Naive B cell (primary cell): Measurements from ENCODE around the gene CDHR5. TPM values are rescaled to one million over a fixed set of nuclear protein-coding genes. Genes with fewer than 3 reads are reported as not detected.
A peak's percentile ranks its signal among the peaks of the same experiment; 100 is the strongest.

ENCODE experiments used
- ATAC-seq, 2 donors: fragments of 150-1000 bp; cut with Tn5 transposase; 2 replicates each; pipeline ENCODE4 v1.10.0; 2021; ENCODE audit warnings: low read depth in 2 of 2, mild to moderate bottlenecking in 2 of 2, moderate library complexity in 2 of 2
- DNase-seq: peaks from one replicate; pipeline ENCODE4 v3.0.0; 2022
- H3K27ac Mint-ChIP-seq, 6 donors: one replicate each; pipeline ENCODE4 v1.8.0; 2020 to 2022; ENCODE audit warnings: mild to moderate bottlenecking in 6 of 6, mixed read lengths in 6 of 6, moderate library complexity in 5 of 6, inconsistent platforms in 2 of 6
- H3K27me3 Mint-ChIP-seq, 3 donors: one replicate each; pipeline ENCODE4 v1.8.0; 2021 to 2022; ENCODE audit warnings: mixed read lengths in 3 of 3, mild to moderate bottlenecking in 1 of 3
- H3K36me3 Mint-ChIP-seq, 2 donors: one replicate each; pipeline ENCODE4 v1.8.0; 2020 to 2022; ENCODE audit warnings: mixed read lengths in 2 of 2, inconsistent platforms in 1 of 2, mild to moderate bottlenecking in 1 of 2
- H3K4me1 Mint-ChIP-seq, 3 donors: one replicate each; pipeline ENCODE4 v1.8.0; 2020 to 2022; ENCODE audit warnings: mixed read lengths in 3 of 3, inconsistent platforms in 1 of 3, mild to moderate bottlenecking in 1 of 3, moderate library complexity in 1 of 3
- H3K4me3 Mint-ChIP-seq, 8 donors: one replicate each; pipeline ENCODE4 v1.8.0; 2020 to 2022; ENCODE audit warnings: mild to moderate bottlenecking in 8 of 8, mixed read lengths in 8 of 8, moderate library complexity in 8 of 8, inconsistent platforms in 2 of 8
- H3K9me3 Mint-ChIP-seq, 7 donors: one replicate each; pipeline ENCODE4 v1.8.0; 2020 to 2022; ENCODE audit warnings: mixed read lengths in 7 of 7, mild to moderate bottlenecking in 5 of 7, inconsistent platforms in 2 of 7, moderate library complexity in 1 of 7
- polyA plus RNA-seq, 6 donors: library from polyadenylated mRNA; unstranded; fragments of 300-500 nt; fragmentation: Illumina TruSeq; gene quantifications; one replicate each; pipeline ENCODE4 v1.2.3, GENCODE V29; 2021; ENCODE audit warnings: low read depth in 6 of 6

Gene CDHR5
- polyA plus RNA-seq, 6 donors from 2014 or later = not detected

GRCh38 chr11:592918-593317 lies 31.8 kb downstream of the CDHR5 start:
- H3K9me3 Mint-ChIP-seq = no peaks in the 10 kb centered on the region
- peaks cover 10 to 21% of the 10 kb centered on the region in 2 donors for H3K36me3 Mint-ChIP-seq
- H3K27me3 Mint-ChIP-seq = no peaks in the 10 kb centered on the region
- peaks cover 2 to 6% (median 4%) of the 10 kb centered on the region in 3 donors for H3K4me1 Mint-ChIP-seq
- H3K4me3 Mint-ChIP-seq = peak overlapping the region in 1 of 8 donors; percentile 56
- H3K27ac Mint-ChIP-seq = peak overlapping the region in 1 of 6 donors; percentile 34
- DNase-seq (no peak), ATAC-seq (no peak)

GRCh38 chr11:592501-592900 lies 32.3 kb downstream of the CDHR5 start:
- H3K36me3 Mint-ChIP-seq = peaks cover 10 to 21% of the 10 kb centered on the region in 2 donors
- H3K27ac Mint-ChIP-seq = no peak overlapping the region
- DNase-seq (no peak), ATAC-seq (no peak)
- H3K9me3 Mint-ChIP-seq = no peaks in the 10 kb centered on the region
- H3K4me3 Mint-ChIP-seq = no peak overlapping the region
- H3K27me3 Mint-ChIP-seq = no peaks in the 10 kb centered on the region
- peaks cover 2 to 6% (median 4%) of the 10 kb centered on the region in 3 donors for H3K4me1 Mint-ChIP-seq

GRCh38 chr11:590997-591396 lies 33.8 kb downstream of the CDHR5 start:
- no peak for DNase-seq
- H3K36me3 Mint-ChIP-seq = peaks cover 10 to 15% of the 10 kb centered on the region in 2 donors

GRCh38 chr11:589798-590197 lies 35.0 kb downstream of the CDHR5 start:
- Mint-ChIP-seq H3K4me3 (no peak overlapping the region), H3K9me3 (no peaks in the 10 kb centered on the region), H3K27ac (no peak overlapping the region), H3K4me1 (peaks cover 0 to 4% (median 2%) of the 10 kb centered on the region in 3 donors), H3K36me3 (peaks cover 10 to 15% of the 10 kb centered on the region in 2 donors), H3K27me3 (no peaks in the 10 kb centered on the region)
- DNase-seq (no peak), ATAC-seq (no peak)

More at GRCh38 chr11:590997-591396, 33.8 kb downstream of the CDHR5 start:
- H3K4me3 Mint-ChIP-seq = no peak overlapping the region
- H3K27ac Mint-ChIP-seq = no peak overlapping the region
- no peaks in the 10 kb centered on the region for H3K27me3 Mint-ChIP-seq
- ATAC-seq = no peak
- H3K9me3 Mint-ChIP-seq = no peaks in the 10 kb centered on the region
- peaks cover 0 to 4% (median 2%) of the 10 kb centered on the region in 3 donors for H3K4me1 Mint-ChIP-seq

- H3K27me3 Mint-ChIP-seq = no peaks in the 10 kb centered on the region
- no peak overlapping the region for H3K4me3 Mint-ChIP-seq
- no peak overlapping the region for H3K27ac Mint-ChIP-seq
- peaks cover 10% of the 10 kb centered on the region in 2 donors for H3K36me3 Mint-ChIP-seq
- ATAC-seq = peak; percentile 46 to 50
- no peaks in the 10 kb centered on the region for H3K9me3 Mint-ChIP-seq
- peaks cover 0 to 4% (median 2%) of the 10 kb centered on the region in 3 donors for H3K4me1 Mint-ChIP-seq
- no peak for DNase-seq
These were observed 36.8 kb downstream of the CDHR5 start for GRCh38 chr11:587978-588380.

GRCh38 chr11:587546-587945 lies 37.2 kb downstream of the CDHR5 start:
- no peak for ATAC-seq
- H3K27ac Mint-ChIP-seq = peak overlapping the region in 1 of 6 donors; percentile 51

GRCh38 chr11:586376-587316 lies 38.1 kb downstream of the CDHR5 start:
- Mint-ChIP-seq H3K4me3 (peak overlapping the region in 1 of 8 donors; percentile 5), H3K27ac (peak overlapping the region in 1 of 6 donors; percentile 41), H3K27me3 (no peaks in the 10 kb centered on the region), H3K36me3 (peaks cover 0 to 6% of the 10 kb centered on the region in 2 donors), H3K4me1 (peaks cover 3 to 8% (median 8%) of the 10 kb centered on the region in 3 donors), H3K9me3 (no peaks in the 10 kb centered on the region)
- no peak for ATAC-seq
- DNase-seq = no peak

More at GRCh38 chr11:587546-587945, 37.2 kb downstream of the CDHR5 start:
- no peaks in the 10 kb centered on the region for H3K9me3 Mint-ChIP-seq
- DNase-seq = no peak
- peaks cover 6 to 10% of the 10 kb centered on the region in 2 donors for H3K36me3 Mint-ChIP-seq
- peaks cover 0 to 4% (median 2%) of the 10 kb centered on the region in 3 donors for H3K4me1 Mint-ChIP-seq
- H3K4me3 Mint-ChIP-seq = peak overlapping the region in 1 of 8 donors; percentile 32
- H3K27me3 Mint-ChIP-seq = no peaks in the 10 kb centered on the region

- no peak overlapping the region for H3K27ac Mint-ChIP-seq
- H3K36me3 Mint-ChIP-seq = peaks cover 0 to 3% of the 10 kb centered on the region in 2 donors
- H3K9me3 Mint-ChIP-seq = no peaks in the 10 kb centered on the region
- H3K27me3 Mint-ChIP-seq = no peaks in the 10 kb centered on the region
- H3K4me3 Mint-ChIP-seq = no peak overlapping the region
- peaks cover 13 to 27% (median 24%) of the 10 kb centered on the region in 3 donors for H3K4me1 Mint-ChIP-seq
- ATAC-seq = no peak
- no peak for DNase-seq
These were observed 40.5 kb downstream of the CDHR5 start for GRCh38 chr11:584287-584686.

GRCh38 chr11:581752-582151 lies 43.0 kb downstream of the CDHR5 start:
- no peak for DNase-seq
- H3K4me1 Mint-ChIP-seq = peaks cover 13 to 46% (median 40%) of the 10 kb centered on the region in 3 donors
- H3K27me3 Mint-ChIP-seq = no peaks in the 10 kb centered on the region
- no peaks in the 10 kb centered on the region for H3K36me3 Mint-ChIP-seq
- peak overlapping the region in 2 of 6 donors; percentile 66 to 67 for H3K27ac Mint-ChIP-seq
- H3K4me3 Mint-ChIP-seq = no peak overlapping the region
- no peaks in the 10 kb centered on the region for H3K9me3 Mint-ChIP-seq
- no peak for ATAC-seq

- Mint-ChIP-seq H3K9me3 (no peaks in the 10 kb centered on the region), H3K27ac (no peak overlapping the region), H3K4me3 (peak overlapping the region in 2 of 8 donors; percentile 33 to 55), H3K4me1 (peaks cover 13 to 46% (median 40%) of the 10 kb centered on the region in 3 donors), H3K27me3 (no peaks in the 10 kb centered on the region), H3K36me3 (no peaks in the 10 kb centered on the region)
- DNase-seq (no peak), ATAC-seq (no peak)
These were observed 43.4 kb downstream of the CDHR5 start for GRCh38 chr11:581342-581741.

GRCh38 chr11:579830-580601 lies 44.7 kb downstream of the CDHR5 start:
- peaks cover 16 to 49% (median 42%) of the 10 kb centered on the region in 3 donors for H3K4me1 Mint-ChIP-seq
- peaks cover 0 to 4% (median 3%) of the 10 kb centered on the region in 3 donors for H3K27me3 Mint-ChIP-seq
- H3K4me3 Mint-ChIP-seq = peak overlapping the region in 5 of 8 donors; percentile 36 to 84 (median 75)
- ATAC-seq (no peak), DNase-seq (no peak)
- H3K36me3 Mint-ChIP-seq = no peaks in the 10 kb centered on the region
- peak overlapping the region in 1 of 6 donors; percentile 50 for H3K27ac Mint-ChIP-seq
- H3K9me3 Mint-ChIP-seq = no peaks in the 10 kb centered on the region

GRCh38 chr11:578276-579035 lies 46.3 kb downstream of the CDHR5 start:
- Mint-ChIP-seq H3K4me1 (peaks cover 25 to 54% (median 49%) of the 10 kb centered on the region in 3 donors), H3K27me3 (peaks cover 0 to 15% (median 15%) of the 10 kb centered on the region in 3 donors), H3K4me3 (peak overlapping the region; percentile 65 to 93 (median 85)), H3K9me3 (no peaks in the 10 kb centered on the region), H3K27ac (peak overlapping the region in 5 of 6 donors; percentile 27 to 52 (median 38)), H3K36me3 (no peaks in the 10 kb centered on the region)
- DNase-seq (no peak), ATAC-seq (no peak)

GRCh38 chr11:577611-577894 lies 47.2 kb downstream of the CDHR5 start:
- H3K27me3 Mint-ChIP-seq = peaks cover 0 to 15% (median 15%) of the 10 kb centered on the region in 3 donors
- DNase-seq = no peak
- no peaks in the 10 kb centered on the region for H3K36me3 Mint-ChIP-seq
- no peak for ATAC-seq
- no peaks in the 10 kb centered on the region for H3K9me3 Mint-ChIP-seq
- peak overlapping the region; percentile 76 to 93 (median 86) for H3K4me3 Mint-ChIP-seq
- peak overlapping the region in 5 of 6 donors; percentile 41 to 73 (median 63) for H3K27ac Mint-ChIP-seq
- H3K4me1 Mint-ChIP-seq = peaks cover 25 to 54% (median 49%) of the 10 kb centered on the region in 3 donors
